H1 (cell line): ENCODE measurements around the gene RASGEF1B. TPM values are rescaled to one million over a fixed set of nuclear protein-coding genes. Genes with fewer than 3 reads are reported as not detected.

Experiments
- CTCF ChIA-PET: fragments of 300-600 bp; sonication (Branson Sonifier 250); formaldehyde crosslinking; loops from one replicate; lab custom pipeline; 2021; ENCODE audit not compliant: partially characterized antibody; lab: Charles Lee
- POLR2A ChIA-PET: fragments of 300-600 bp; sonication (Branson Sonifier 250); formaldehyde crosslinking; loops from one replicate; lab custom pipeline; 2021; ENCODE audit warnings: inconsistent platforms; ENCODE audit not compliant: partially characterized antibody; lab: Charles Lee
- DNase-seq, 2 experiments: peaks; one replicate each; pipeline versions ENCODE4 v3.0.0 to v3.0.0-alpha.2; 2010 to 2022; ENCODE audit warnings: low spot score in 2 of 2, low read depth in 1 of 2, mixed read lengths in 1 of 2
- FAIRE-seq: peaks from 2 replicates; lab custom pipeline; 2011; peaks lifted over from hg19 to GRCh38; lab: Jason Lieb, UNC
- H2AFZ ChIP-seq: 2 replicates; pipeline ENCODE4 v1.8.1; 2012; ENCODE audit warnings: low read length, inconsistent platforms
- H2AK5ac ChIP-seq: 2 replicates; pipeline ENCODE4 v1.6.1; 2013; ENCODE audit warnings: low read depth, low read length
- H2BK120ac ChIP-seq: replicated peaks from 2 replicates; pipeline ENCODE3; 2013; ENCODE audit warnings: low read depth, low read length, inconsistent platforms
- H2BK12ac ChIP-seq: 2 replicates; pipeline ENCODE4 v1.6.1; 2013; ENCODE audit warnings: low read depth, low read length
- H2BK15ac ChIP-seq: 2 replicates; pipeline ENCODE4 v1.6.1; 2013; ENCODE audit warnings: low read length
- H2BK20ac ChIP-seq: 2 replicates; pipeline ENCODE4 v1.6.1; 2013; ENCODE audit warnings: low read length
- H2BK5ac ChIP-seq: 2 replicates; pipeline ENCODE4 v1.6.1; 2013; ENCODE audit warnings: low read depth, low read length
- H3K14ac ChIP-seq: 2 replicates; pipeline ENCODE4 v1.6.1; 2013; ENCODE audit warnings: inconsistent platforms; ENCODE audit not compliant: insufficient read length
- H3K18ac ChIP-seq: 2 replicates; pipeline ENCODE4 v1.6.1; 2013; ENCODE audit warnings: low read length; ENCODE audit errors: extremely low read depth
- H3K23ac ChIP-seq: 2 replicates; pipeline ENCODE4 v1.6.1; 2013; ENCODE audit warnings: inconsistent platforms; ENCODE audit not compliant: insufficient read length
- H3K23me2 ChIP-seq: 2 replicates; pipeline ENCODE4 v1.6.1; 2013; ENCODE audit warnings: low read depth, low read length
- H3K27ac ChIP-seq: 2 replicates; pipeline ENCODE4 v1.6.1; 2011; ENCODE audit warnings: low read depth, low read length, inconsistent platforms
- H3K27me3 ChIP-seq, 4 experiments: replicated peaks in 1 of 4; 1 replicate in 1 of 4; 2 replicates in 3 of 4; pipeline versions ENCODE4 v1.6.1 to v1.8.1; 2011 to 2013; ENCODE audit warnings: low read length in 3 of 4, mild to moderate bottlenecking in 3 of 4, inconsistent platforms in 2 of 4, mixed read lengths in 2 of 4, moderate library complexity in 1 of 4; ENCODE audit not compliant: control insufficient read depth in 3 of 4, insufficient read depth in 3 of 4; ENCODE audit errors: extremely low read depth in 1 of 4
- H3K36me3 ChIP-seq, 4 experiments: 2 replicates each; pipeline versions ENCODE4 v1.6.1 to v1.8.1; 2011 to 2013; ENCODE audit warnings: mild to moderate bottlenecking in 4 of 4, low read length in 3 of 4, moderate library complexity in 2 of 4, control low read depth in 1 of 4, inconsistent platforms in 1 of 4; ENCODE audit not compliant: insufficient read depth in 4 of 4, control insufficient read depth in 2 of 4
- H3K4ac ChIP-seq: replicated peaks from 2 replicates; pipeline ENCODE3; 2013; ENCODE audit warnings: low read length, low read depth, mixed read lengths, inconsistent platforms; ENCODE audit not compliant: insufficient read length
- H3K4me1 ChIP-seq, 4 experiments: replicated peaks in 1 of 4; 1 replicate in 1 of 4; 2 replicates in 3 of 4; pipeline versions ENCODE4 v1.6.1 to v1.8.1; 2011 to 2013; ENCODE audit warnings: low read length in 3 of 4, inconsistent platforms in 2 of 4, mixed read lengths in 1 of 4; ENCODE audit not compliant: insufficient read depth in 4 of 4, control insufficient read depth in 3 of 4
- H3K4me2 ChIP-seq, 2 experiments: 2 replicates each; pipeline versions ENCODE4 v1.6.1 to v1.8.1; 2011 to 2013; ENCODE audit warnings: low read depth in 2 of 2, low read length in 2 of 2, control low read depth in 1 of 2, inconsistent platforms in 1 of 2, mild to moderate bottlenecking in 1 of 2; ENCODE audit not compliant: insufficient read depth in 1 of 2
- H3K4me3 ChIP-seq, 4 experiments: fragments of 200-600, 300-600 bp in 1 of 4; sonication (generic), shearing (Covaris generic), sonication (Bioruptor Twin) in 1 of 4; 2 replicates each; pipeline versions ENCODE4 v1.5.1 to v1.8.1; 2011 to 2016; ENCODE audit warnings: low read length in 4 of 4, low read depth in 3 of 4, control low read depth in 2 of 4, inconsistent platforms in 2 of 4, mild to moderate bottlenecking in 2 of 4, mixed read lengths in 1 of 4, moderate library complexity in 1 of 4; ENCODE audit not compliant: insufficient read depth in 2 of 4; ENCODE audit errors: extremely low read depth in 1 of 4
- H3K56ac ChIP-seq: replicated peaks from 2 replicates; pipeline ENCODE3; 2013; ENCODE audit warnings: low read depth, mild to moderate bottlenecking, mixed read lengths, low read length, inconsistent platforms; ENCODE audit not compliant: insufficient read length
- H3K79me1 ChIP-seq: 2 replicates; pipeline ENCODE4 v1.6.1; 2013; ENCODE audit warnings: low read depth, low read length, control low read depth
- H3K79me2 ChIP-seq, 2 experiments: 2 replicates each; pipeline versions ENCODE4 v1.6.1 to v1.8.1; 2012 to 2013; ENCODE audit warnings: low read length in 2 of 2, mild to moderate bottlenecking in 2 of 2, inconsistent platforms in 1 of 2; ENCODE audit not compliant: insufficient read depth in 2 of 2, control insufficient read depth in 1 of 2
- H3K9ac ChIP-seq, 4 experiments: replicated peaks in 1 of 4; 1 replicate in 1 of 4; 2 replicates in 3 of 4; pipeline versions ENCODE4 v1.6.1 to v1.8.1; 2011 to 2013; ENCODE audit warnings: low read depth in 3 of 4, low read length in 3 of 4, control low read depth in 2 of 4, mild to moderate bottlenecking in 2 of 4, moderate library complexity in 2 of 4, inconsistent platforms in 1 of 4; ENCODE audit errors: extremely low read depth in 1 of 4
- H3K9me3 ChIP-seq, 2 experiments: 2 replicates each; pipeline versions ENCODE4 v1.6.1 to v1.8.1; 2012 to 2013; ENCODE audit warnings: mild to moderate bottlenecking in 2 of 2, moderate library complexity in 2 of 2, control low read depth in 1 of 2, inconsistent platforms in 1 of 2, low read depth in 1 of 2, low read length in 1 of 2, mixed read lengths in 1 of 2; ENCODE audit not compliant: insufficient read depth in 2 of 2
- H4K20me1 ChIP-seq, 2 experiments: replicated peaks in 1 of 2; 2 replicates each; pipeline versions ENCODE3 to v1.8.1; 2011 to 2013; ENCODE audit warnings: inconsistent platforms in 2 of 2, low read length in 2 of 2, mild to moderate bottlenecking in 1 of 2; ENCODE audit not compliant: insufficient read depth in 2 of 2, control insufficient read depth in 1 of 2
- H4K5ac ChIP-seq: 2 replicates; pipeline ENCODE4 v1.6.1; 2013; ENCODE audit warnings: low read length, low read depth, mixed read lengths, inconsistent platforms; ENCODE audit not compliant: insufficient read length
- H4K8ac ChIP-seq: 2 replicates; pipeline ENCODE4 v1.8.0; 2013; ENCODE audit warnings: mild to moderate bottlenecking, moderate library complexity, low read length, inconsistent platforms; ENCODE audit not compliant: insufficient read depth; ENCODE audit errors: extremely low read depth
- H4K91ac ChIP-seq: replicated peaks from 2 replicates; pipeline ENCODE3; 2013; ENCODE audit warnings: low read length, mixed read lengths, inconsistent platforms; ENCODE audit not compliant: insufficient read length
- CEBPB ChIP-seq: IDR thresholded peaks from 2 replicates; pipeline ENCODE4 v1.6.1; 2012; ENCODE audit warnings: low read depth, low read length
- POLR2AphosphoS5 ChIP-seq: IDR thresholded peaks from 2 replicates; pipeline ENCODE4 v1.6.1; 2011; ENCODE audit warnings: low read depth, low read length
- RBBP5 ChIP-seq: IDR thresholded peaks from 2 replicates; pipeline ENCODE4 v1.7.1; 2012; ENCODE audit warnings: low read depth, mild to moderate bottlenecking, inconsistent platforms, low read length, moderate library complexity, borderline replicate concordance
- RXRA ChIP-seq: IDR thresholded peaks from 2 replicates; pipeline ENCODE4 v1.6.1; 2011; ENCODE audit warnings: low read depth, mild to moderate bottlenecking, low read length, moderate library complexity; ENCODE audit not compliant: insufficient read depth
- SP1 ChIP-seq: IDR thresholded peaks from 2 replicates; pipeline ENCODE4 v1.6.1; 2011; ENCODE audit warnings: low read depth, low read length
- TAF1 ChIP-seq: IDR thresholded peaks from 2 replicates; pipeline ENCODE4 v1.6.1; 2011; ENCODE audit warnings: mild to moderate bottlenecking, low read depth, low read length
- WGBS, 2 experiments: shearing (Covaris generic) in 1 of 2; methylation state at CpG; one replicate each; pipeline versions ENCODE4 v1.1.6 to v1.1.7; 2013 to 2015; ENCODE audit warnings: low lambda C conversion rate in 2 of 2, mixed read lengths in 2 of 2, inconsistent platforms in 1 of 2, low coverage in 1 of 2, missing lambda C conversion rate in 1 of 2; ENCODE audit not compliant: insufficient replicate concordance in 2 of 2, insufficient coverage in 1 of 2, insufficient read length in 1 of 2; ENCODE audit errors: extremely low coverage in 1 of 2, missing lambda C conversion rate in 1 of 2; 5-methylcytosine and 5-hydroxymethylcytosine counted together
- polyA plus RNA-seq, 7 experiments: library from polyadenylated mRNA; depleted of rRNA in 3 of 7; stranded (reverse) in 5 of 7; unstranded in 2 of 7; fragments of >200 nt in 5 of 7; fragments of 200-250 nt in 2 of 7; gene quantifications; 1 replicate in 5 of 7; 2 replicates in 1 of 7; 4 replicates in 1 of 7; pipeline versions ENCODE4 v1.2.1 to v1.2.3, GENCODE V29; 2011 to 2013; ENCODE audit warnings: missing spikeins in 2 of 7, mixed read lengths in 2 of 7
- total RNA-seq: library from RNA; stranded (reverse); fragmentation: NEBNext Ultra II Directional; extraction: Animal tissue kit (Norgen Biotek cat#: 25700); gene quantifications from 2 replicates; pipeline ENCODE4 v1.2.1, GENCODE V29; 2021

The RASGEF1B gene
- total and polyA plus RNA-seq, 2 of the 8 experiments (the other 6 are each of a cell fraction or from before 2014, with no cell fraction given) = 1.6 to 4.7 TPM

GRCh38 chr4:81485310-81485980 is 13.7 kb upstream of the RASGEF1B start:
- TF ChIP-seq CEBPB = peak; percentile 40; the same call in 1 of the 2 replicates
- TF ChIP-seq TAF1 = no peak
- no peak for TF ChIP-seq RXRA
- no peak for TF ChIP-seq POLR2AphosphoS5
- TF ChIP-seq RBBP5 = no peak
- TF ChIP-seq SP1 = no peak
- TF ChIP-seq, all 59 proteins: peak for 1
- no peak overlapping the region for H4K91ac ChIP-seq
- ChIA-PET CTCF (interaction anchor here (0.6 to 1.7 kb wide), 3 partner anchors 20 to 783 kb away, joined by 3 to 4 read pairs (median 3); no protein-coding TSS in a partner anchor), POLR2A (no interaction called here)
- no peak overlapping the region for H2AK5ac ChIP-seq
- H3K23me2 ChIP-seq = no peaks in the 10 kb centered on the region
- H3K9ac ChIP-seq = no peak overlapping the region
- peaks cover 0 to 4% (median 0%) of the 10 kb centered on the region in 4 experiments; a peak in 2 of 7 replicates for H3K4me1 ChIP-seq
- H2BK12ac ChIP-seq = no peak overlapping the region
- H3K14ac ChIP-seq = no peak overlapping the region
- no peaks in the 10 kb centered on the region for H3K9me3 ChIP-seq
- H3K79me2 ChIP-seq = no peaks in the 10 kb centered on the region
- no peak overlapping the region for H2BK5ac ChIP-seq
- H3K4me2 ChIP-seq = no peak overlapping the region
- no peak overlapping the region for H3K56ac ChIP-seq
- H2BK120ac ChIP-seq = no peak overlapping the region
- no peak overlapping the region for H2BK15ac ChIP-seq
- no peak overlapping the region for H4K5ac ChIP-seq
- no peak for FAIRE-seq
- DNase-seq = no peak
- H3K27me3 ChIP-seq = no peaks in the 10 kb centered on the region
- H3K18ac ChIP-seq = no peak overlapping the region
- no peaks in the 10 kb centered on the region for H4K20me1 ChIP-seq
- H3K27ac ChIP-seq = no peak overlapping the region
- H2AFZ ChIP-seq = no peak overlapping the region
- H3K4me3 ChIP-seq = no peak overlapping the region
- H2BK20ac ChIP-seq = no peak overlapping the region
- H4K8ac ChIP-seq = no peak overlapping the region
- H3K79me1 ChIP-seq = no peaks in the 10 kb centered on the region
- no peak overlapping the region for H3K23ac ChIP-seq
- no peak overlapping the region for H3K4ac ChIP-seq
- WGBS, 2 experiments = 79 to 100% methylated on average over 1 to 5 of the region's 5 CpGs
- H3K36me3 ChIP-seq = no peaks in the 10 kb centered on the region
